Stimulated activated CD8-positive, alpha-beta memory T cell treated with anti-CD3 and anti-CD28 coated beads, Interleukin-4, amount 100 ng/mL, for 24 hours (primary cell): ENCODE measurements around the gene TLL2.

Source experiments
- DNase-seq: peaks from one replicate; pipeline ENCODE4 v3.0.0-alpha.2; 2020; ENCODE audit warnings: low read depth

TLL2 gene

GRCh38 chr10:96317067-96317833, 196.5 kb downstream of the TLL2 start:
- DNase-seq = no peak
